G401.6 (cell line): ENCODE measurements around the gene FAM20A.
"Not testable (repeated sequence)": the region's sequence is repeated elsewhere in the genome, so short reads cannot be mapped to it uniquely, and the experiment has no call there.

Experiments
- FAIRE-seq: peaks from 2 replicates; lab custom pipeline; 2012; peaks lifted over from hg19 to GRCh38; lab: Jason Lieb, UNC

FAM20A gene

DNA sequence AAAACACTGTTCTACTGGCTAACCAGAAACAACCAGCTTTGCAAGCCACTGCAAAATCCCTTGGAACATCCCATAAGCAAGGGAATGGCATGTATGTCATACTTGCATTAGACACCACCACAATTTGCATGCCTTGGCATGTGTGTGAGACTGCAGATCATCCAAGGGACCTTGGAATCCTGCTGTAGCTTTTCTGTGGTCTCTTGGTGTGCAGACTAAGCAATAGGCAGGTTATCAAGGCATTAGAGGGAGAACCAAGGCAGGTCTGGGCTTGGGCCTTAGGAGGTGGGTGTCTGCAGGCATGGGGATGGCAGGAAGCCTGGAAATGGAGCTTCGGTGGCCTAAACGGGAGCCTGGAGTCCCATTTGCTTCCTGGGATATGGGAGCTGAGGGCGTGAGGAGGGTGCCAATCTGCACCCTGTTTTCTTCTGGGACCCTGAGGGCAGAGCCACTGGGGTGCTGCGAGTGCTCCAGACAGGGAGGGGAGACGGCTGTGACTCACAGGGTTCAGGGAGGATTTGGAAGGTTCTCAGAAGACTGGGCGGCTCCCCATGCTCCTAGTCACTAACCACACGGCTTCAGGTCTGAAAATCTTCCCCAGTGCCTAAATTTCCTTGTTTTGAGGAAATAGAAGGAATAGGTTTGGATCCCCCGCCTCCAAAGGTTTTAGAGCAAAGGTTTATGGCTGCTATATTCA is 36.6 kb downstream of the FAM20A start:
- no peak for FAIRE-seq

DNA sequence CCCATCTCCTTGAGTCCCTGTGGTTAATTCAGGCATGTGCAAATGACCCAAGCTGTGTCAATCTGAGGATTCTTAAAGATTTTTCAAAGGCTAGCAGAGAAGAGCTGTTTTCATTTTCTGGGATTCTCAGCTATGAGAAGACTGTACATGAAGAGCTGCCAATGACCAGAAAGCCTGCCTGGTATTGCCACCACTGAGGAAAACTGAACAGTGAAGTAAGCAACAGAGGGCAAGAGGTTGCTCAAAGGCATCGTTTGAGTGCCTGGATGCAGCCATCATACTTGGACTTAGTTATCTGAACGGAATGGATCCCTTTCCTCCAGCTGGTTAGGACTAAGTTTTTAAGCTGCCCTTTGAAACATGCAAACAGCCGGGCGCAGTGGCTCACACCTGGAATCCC is 38.4 kb downstream of the FAM20A start:
- FAIRE-seq: no peak

DNA sequence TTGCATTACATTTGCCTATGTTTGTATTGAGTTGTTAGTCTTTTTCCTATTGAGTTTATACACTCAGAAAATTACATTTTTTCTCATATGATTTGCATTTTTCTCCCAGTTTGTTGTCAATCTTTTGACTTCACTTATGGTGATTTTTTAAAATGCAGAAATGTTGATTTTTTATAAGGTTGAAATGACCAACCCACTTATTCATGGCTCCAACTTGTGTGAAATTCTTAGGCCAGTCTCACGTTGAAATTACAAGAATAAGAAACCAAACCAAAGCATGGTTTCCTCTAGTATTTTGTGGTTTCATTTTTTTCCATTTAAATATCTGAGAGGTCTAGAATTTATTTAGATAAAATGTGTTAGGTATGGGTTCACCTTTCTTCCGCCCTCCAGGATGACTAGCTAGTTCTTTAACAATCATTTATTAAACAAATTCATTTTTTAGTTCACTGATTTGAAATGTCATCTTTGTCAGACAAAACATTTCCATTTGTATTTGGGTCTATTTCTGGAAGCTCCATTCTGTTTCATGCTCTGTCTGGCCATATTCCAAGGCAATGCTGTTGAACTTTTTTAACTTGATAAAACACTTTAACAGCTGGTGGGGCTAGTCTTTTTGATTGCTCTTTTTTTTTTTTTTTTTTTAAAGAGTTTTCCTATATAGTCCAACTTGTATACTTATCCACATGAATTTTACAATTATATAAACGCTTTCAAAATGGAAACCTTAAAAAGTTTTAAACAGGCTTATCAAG is 40.0 kb downstream of the FAM20A start:
- FAIRE-seq: no peak

DNA sequence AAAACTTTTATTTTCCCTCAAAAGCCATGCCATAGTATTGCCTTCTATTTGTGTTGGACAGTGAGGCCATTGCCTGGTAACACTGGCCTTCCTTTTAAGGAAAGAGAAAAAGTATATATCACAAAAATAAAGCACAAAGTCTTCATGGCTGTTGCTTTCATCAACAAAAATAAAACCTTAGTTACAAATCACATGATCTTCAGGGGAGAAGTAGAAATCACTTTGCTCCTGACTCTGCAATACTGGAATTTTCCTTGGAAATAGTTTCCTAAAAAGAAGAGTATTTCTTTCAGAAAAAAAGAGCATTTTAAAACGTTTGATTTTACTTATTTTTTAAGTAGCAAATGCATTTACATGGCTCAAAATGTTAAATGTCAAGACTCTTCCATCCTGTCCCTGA is 41.9 kb downstream of the FAM20A start:
- FAIRE-seq: no peak

DNA sequence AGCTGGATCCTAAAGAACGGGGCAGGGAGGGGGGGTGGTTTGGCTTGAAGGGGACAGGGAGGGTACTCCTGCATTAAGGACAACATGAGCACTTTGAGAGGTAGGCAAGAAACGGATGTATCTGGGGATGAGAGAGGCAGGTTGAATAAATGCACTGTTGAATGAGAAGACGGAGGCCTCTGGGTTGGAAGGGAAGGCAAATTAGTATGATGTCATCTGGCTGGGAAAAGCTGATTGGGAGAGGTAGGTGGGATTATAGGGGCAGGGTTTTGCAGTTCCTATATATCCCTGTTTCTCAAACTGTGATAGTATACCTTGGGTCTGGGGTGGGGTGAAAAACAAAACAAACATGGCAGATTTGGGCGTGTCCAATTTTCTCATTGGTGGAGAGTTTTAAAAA is 44.6 kb downstream of the FAM20A start:
- no peak for FAIRE-seq

DNA sequence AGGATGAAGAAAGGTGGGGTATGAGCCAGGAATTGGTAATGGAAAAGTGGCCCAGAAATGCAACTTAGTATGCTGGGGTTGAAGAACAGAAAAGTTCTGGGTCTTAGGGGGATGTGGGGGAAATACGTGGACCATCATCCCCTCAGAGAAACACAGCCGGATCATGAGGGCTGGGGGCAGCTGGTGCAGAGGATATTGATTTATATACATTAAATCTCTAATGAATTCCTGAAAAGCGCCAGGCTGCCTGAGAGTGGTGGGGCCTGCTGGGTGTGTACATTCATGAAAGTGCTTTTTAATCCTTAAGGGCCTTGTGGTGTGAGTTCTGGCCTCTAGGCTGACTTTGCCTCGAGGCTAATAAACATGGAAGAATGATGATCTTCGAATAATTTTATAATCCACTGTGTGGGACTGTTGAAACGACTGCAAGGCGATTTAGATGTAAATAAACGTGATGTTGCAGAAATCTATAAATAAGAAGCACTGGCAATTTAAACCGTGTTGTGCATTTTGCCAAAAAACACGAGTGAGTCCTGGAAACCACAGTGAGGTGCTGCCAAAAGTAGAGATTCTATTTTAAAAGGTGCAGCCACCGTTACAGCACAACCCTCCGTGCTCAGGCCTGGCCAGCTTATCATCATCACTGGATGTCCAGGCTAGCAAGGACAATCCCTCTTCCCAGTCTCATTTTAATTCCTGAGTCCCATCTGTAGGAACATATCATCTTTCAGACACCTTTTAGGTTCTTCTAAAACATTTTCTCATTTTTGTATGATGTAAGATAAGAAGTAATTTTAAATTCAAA is 56.9 kb downstream of the FAM20A start:
- FAIRE-seq: no peak

DNA sequence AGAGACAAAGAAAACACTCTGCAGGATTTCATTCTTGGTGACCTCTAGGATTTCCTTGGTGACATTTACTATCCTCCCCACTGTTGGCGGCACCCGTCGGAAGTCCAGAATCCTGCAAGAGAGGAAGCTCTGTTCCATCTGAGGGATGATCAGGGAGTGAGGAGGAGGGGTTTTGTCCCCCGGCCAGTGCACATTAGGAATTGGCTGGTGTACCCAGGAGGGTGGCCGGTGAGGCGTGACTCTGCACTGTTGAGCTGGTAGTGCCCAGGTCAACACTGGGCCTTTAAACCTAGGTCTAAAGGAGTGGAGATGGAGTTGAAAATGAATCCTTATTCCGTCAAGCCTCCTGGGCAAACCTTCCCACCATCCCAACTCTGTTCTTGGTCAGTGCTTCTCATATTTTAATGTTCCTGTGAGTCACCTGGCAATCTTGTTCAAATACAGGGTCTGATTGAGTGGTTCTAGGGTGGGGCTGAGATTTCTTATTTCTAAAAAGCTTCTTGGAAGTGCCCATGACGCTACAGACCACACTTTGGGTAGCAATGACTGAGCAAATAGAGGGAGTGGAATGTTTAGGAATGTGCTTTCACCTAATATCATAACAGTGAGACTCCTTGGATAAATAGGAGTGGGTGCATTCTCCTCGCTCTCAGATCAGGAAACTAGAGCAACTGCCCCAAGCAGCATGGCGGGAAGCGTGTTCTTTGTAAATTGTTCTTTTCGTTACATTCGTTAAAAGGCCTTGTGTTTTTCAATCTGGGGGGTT is 58.3 kb downstream of the FAM20A start:
- no peak for FAIRE-seq

DNA sequence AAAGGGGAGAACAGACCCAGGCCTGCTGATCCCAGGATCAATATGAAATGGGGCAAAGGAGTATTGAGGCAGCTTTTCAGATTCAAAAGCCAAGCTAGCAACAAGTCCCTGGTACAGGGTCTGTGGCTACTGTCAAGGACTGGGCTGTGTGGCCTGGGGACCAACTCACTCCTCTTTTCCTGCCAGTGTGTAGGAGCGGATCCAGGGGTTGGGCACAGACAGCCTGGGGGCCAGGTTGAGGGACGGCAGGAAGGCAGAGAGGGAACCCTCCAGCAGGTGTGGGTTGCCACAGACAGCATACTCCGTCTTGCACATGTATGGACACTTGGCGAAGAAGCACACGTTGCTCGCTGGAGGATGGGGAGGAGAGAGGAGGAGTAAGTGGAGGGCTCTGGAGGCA is 59.4 kb downstream of the FAM20A start:
- no peak for FAIRE-seq

DNA sequence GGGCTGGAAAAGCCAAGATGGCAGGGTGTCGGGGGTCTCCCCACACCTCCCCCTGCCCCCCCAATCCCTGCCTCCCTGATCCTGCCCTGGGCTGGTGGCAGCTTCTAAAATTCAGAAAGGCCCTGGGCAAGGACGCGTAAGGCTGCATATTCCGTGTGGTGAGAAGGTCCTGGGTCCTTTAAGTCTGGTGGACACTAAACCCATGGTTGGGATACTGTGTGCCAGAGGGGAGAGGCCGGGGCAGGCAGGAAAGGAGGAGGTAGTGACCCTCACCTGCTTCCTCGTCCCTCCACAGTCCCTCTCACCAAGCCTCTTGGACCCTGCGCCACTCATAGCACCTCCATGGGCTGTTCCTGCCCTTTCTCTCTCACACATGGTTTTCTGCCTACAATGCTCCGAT is 60.2 kb downstream of the FAM20A start:
- FAIRE-seq: no peak

DNA sequence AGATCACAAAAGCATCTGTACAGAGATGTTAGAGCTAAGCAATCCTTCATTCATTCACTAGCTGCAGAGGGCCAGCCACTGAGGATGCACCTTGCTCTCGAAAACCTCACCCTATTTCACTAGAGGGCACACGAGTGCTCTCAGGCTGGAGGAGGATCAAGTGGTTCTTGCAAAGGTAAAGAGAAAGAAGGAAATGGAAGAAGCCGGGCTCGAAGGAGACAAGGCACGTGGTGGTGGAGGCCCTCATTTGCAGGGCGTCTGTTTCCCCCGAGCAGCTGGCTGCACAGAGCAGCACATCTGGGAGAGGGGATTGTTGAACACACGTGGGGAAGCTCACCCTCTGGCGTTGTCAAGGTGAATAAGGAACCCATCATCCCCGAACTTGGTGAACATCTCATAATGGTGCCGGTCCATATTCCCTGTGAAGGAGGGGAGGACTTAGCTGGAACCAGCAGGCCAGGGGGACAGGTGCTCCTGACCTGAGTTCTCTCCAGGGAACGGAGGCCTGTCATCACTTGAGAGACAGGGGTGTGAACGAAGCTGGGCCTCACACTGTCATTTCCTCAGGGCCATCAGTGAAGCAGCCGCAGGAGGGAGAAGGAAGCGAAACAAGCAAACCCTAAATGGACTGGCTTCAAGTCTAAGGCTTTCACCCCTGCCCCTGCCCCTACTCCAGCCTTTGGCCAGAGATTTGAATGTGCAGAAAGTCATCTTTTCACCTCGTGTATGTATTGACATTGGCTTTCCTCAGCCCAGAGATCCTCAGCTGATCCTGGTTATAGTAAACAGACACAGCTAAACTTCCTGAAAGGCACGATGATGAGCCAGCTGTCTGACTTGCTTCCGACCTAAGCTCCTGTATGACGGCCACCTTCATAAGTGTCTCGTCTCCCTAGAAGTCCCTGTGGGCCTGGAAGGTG is 61.4 kb downstream of the FAM20A start:
- no peak for FAIRE-seq

DNA sequence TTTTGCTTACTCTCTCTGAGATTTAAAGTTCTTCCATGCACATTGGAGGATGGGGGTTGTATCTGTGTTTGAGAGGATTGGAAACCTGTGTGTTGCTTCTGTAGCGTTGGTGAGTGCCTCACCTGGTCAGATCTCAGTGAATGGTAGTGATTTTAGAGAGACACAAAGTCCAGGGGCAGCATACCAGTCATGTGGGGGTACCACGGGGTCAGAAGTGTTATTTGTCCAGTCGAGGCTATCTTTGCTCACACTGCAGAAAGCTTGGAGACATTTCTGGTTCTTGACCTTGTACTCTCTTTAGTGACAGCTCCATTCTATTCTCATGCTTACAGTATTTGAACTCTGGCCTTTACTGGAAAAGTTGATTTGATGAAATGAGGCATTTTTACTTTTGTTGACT is 65.2 kb downstream of the FAM20A start:
- FAIRE-seq: no peak

DNA sequence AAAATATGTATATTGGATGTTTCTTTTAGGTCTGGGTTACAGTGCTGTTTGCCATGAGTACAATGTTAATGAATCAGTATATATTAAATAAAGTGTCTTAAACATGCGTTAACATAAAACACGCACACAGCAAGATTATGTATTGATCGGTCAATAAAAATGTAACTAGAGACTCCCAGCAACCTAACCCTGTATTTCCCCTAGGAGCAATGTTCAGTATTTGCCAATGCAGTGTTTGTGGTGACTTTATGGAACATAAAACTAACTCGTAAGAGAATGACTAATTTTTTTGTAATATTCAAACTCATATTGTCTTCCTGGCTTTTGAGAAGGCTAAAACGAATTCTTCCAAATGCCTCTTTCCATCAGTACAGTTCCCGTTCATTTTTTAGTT is 66.5 kb downstream of the FAM20A start:
- FAIRE-seq: no peak

DNA sequence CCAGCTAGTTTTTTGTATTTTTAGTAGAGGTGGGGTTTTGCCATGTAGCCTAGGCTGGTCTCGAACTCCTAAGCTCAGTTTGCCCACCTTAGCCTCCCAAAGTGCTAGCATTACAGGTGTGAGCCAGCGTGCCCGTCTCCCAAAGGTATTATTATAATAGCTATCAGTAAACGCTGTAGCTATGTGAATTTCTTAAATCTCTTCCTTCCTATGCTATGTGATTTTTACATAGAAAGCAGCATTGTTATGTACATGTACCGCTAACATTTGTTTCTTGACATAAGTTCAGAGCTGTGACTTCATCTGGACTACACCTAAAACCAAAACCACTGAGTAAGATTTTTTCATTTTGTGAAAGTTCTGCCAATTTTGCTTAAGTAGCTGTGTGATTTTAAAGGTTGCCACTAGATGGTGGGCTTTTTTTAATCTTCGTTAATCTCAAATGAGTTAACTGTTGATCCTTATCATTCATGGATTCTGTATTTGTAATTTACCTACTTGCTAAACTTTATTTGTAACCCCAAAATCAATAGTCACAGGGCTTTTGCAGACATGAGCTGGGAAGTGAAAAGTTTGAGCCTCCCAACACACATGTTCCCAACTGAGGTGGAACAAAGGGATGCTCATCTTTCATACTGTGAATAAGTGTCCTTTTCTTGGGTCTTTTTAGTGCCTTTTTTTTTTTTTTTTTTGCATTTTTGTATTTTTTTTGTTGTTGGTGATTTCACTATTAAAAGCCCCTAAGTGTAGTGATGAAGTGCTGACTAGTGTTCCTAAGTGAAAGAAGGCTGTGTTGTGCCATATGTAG is 67.1 kb downstream of the FAM20A start:
- no peak for FAIRE-seq

DNA sequence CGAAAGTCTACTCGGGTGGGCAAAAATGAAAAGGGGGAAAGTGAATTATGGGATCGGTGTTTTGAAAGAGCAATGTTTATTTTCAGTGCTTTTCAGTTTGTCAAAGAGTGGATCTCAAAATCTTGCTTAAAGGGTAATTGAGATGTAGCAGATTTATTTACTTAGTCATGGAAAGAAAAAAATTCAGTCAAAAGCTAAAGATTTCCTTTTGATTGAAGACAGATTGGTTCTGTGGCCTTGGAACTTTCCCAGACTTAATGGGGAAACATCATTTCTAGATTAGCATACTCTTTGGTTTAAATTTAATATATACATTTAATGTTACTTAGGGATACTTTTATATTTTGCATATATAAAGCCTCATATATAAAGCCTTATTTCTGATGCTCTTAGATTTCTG is 68.3 kb downstream of the FAM20A start:
- no peak for FAIRE-seq

DNA sequence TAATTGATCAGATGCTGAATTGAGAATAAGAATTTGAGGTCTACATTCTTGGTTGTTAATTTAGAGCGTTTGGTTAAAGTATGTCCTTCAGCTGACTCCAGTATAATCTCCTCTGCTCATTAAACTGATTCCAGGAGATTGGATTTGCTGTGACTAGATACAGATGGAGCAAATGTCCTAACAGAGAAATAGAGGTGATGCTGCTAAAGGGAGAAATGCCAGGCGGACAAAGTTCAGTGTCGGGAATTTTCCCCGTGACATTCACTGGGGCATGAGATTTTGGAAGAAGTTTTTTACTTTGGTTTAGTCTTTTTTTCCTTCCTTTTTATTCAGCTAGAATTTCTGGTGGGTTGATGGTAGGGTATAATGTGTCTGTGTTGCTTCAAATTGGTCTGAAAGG is 69.9 kb downstream of the FAM20A start:
- FAIRE-seq: no peak

DNA sequence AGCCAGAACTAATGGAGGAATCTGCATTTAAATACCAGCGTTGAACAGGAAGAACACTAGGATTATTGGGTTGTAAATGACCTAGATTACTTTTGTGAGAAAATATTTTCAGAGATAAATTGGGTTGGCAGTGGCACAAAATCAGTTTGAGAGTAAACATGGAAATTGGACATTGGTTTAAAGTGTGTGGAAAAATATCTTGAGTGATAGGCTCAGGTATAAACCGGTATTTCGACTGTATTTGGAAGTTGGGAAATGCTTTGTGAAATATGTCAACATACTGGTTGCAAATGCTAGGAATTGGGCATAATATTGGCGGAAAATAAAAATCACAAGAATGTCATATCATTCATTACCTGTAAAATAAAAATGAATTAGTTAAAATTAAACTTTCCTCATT is 73.9 kb downstream of the FAM20A start:
- FAIRE-seq: no peak

DNA sequence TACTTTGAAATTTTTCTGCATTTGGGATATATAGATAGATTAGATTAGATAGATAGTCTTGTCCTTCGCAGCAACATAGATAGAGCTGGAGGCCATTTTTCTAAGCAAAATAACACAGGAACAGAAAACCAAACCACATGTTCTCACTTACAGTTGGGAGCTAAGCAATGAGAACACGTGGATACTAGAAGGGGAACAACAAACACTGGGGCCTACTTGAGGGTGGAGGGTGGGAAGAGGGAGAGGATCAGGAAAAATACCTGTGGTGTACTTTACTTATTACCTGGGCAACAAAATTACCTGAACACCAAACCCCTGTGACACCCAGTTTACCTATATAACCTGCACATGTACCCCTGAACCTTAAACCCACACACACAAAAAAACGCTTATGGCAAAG is 74.6 kb downstream of the FAM20A start:
- FAIRE-seq: no peak

DNA sequence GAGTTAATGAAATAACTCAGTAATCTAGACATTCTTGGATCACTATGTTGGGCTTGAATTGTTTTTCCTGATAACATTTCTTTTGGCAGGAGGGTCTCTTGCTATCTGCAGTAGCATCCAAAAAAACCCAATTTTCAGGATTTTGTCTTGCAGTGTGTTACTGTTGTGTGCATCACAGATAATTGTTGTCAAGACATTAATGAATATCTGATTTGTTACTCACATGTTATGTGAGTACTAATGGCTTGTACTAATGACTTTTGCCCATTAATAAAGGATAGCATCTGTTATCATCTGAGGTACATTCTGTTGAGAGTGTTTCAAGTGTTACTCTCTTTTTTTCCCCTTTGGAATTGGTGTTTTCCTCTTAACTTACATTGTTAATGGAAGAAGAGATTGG is 78.9 kb downstream of the FAM20A start:
- no peak for FAIRE-seq

DNA sequence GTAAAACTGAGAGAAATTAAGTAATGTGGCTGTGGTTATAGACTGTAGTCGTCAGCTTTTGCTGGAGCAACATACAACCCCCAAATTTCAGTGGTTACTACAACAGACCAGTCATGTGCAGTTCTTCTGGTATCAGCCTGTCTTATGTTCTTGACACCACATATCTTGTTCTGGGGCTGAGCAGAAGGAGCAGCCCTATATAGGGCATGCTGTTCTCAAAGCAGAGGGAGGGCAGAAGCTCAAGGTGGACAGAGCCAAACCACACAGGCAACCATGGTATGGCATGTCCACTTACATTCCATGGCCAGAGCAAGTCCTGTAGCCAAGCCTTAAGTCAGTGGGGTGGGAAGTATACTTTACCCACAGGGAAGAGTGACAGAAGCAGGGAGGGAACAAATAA is 81.3 kb downstream of the FAM20A start:
- FAIRE-seq: no peak

DNA sequence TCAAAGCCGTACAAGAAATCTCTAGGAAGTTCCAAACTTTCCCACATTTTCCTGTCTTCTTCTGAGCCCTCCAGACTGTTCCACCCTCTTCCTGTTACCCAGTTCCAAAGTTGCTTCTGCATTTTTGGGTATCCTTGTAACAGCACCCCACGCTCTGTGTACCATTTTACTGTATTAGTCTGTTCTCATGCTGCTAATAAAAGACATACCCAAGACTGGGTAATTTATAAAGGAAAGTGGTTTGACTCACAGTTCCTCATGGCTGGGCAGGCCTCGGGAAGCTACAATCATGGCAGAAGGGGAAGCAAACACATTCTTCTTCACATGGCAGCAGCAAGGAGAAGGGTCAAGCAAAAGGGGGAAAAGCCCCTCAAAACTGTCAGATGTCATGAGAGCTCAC is 82.1 kb downstream of the FAM20A start:
- FAIRE-seq: not testable (repeated sequence)
